Liver (tissue), 9 donors: ENCODE results near the gene PNMA1. TPM values are rescaled to one million over a fixed set of nuclear protein-coding genes. Genes with fewer than 3 reads are reported as not detected.

Experiments used
- DNase-seq: peaks from one replicate; pipeline ENCODE4 v3.0.0-alpha.2; 2017; ENCODE audit warnings: low spot score
- H3K27ac ChIP-seq, 2 donors: one replicate each; pipeline ENCODE4 v1.7.0; 2013; ENCODE audit warnings: inconsistent platforms in 2 of 2, low read length in 2 of 2, control low read depth in 1 of 2, low read depth in 1 of 2, mild to moderate bottlenecking in 1 of 2
- H3K27me3 ChIP-seq, 4 donors: one replicate each; pipeline versions ENCODE4 v1.6.1 to v1.7.0; 2013; ENCODE audit warnings: low read length in 3 of 4, inconsistent platforms in 1 of 4, mild to moderate bottlenecking in 1 of 4, moderate library complexity in 1 of 4; ENCODE audit not compliant: control insufficient read depth in 4 of 4, insufficient read depth in 4 of 4
- H3K36me3 ChIP-seq, 4 donors: one replicate each; pipeline versions ENCODE4 v1.6.1 to v1.7.0; 2013; ENCODE audit warnings: low read length in 3 of 4, mild to moderate bottlenecking in 3 of 4, low read depth in 1 of 4, moderate library complexity in 1 of 4; ENCODE audit not compliant: control insufficient read depth in 4 of 4, insufficient read depth in 3 of 4
- H3K4me1 ChIP-seq, 4 donors: one replicate each; pipeline versions ENCODE4 v1.6.1 to v1.7.0; 2013; ENCODE audit warnings: low read length in 3 of 4, mild to moderate bottlenecking in 3 of 4, moderate library complexity in 1 of 4; ENCODE audit not compliant: control insufficient read depth in 4 of 4, insufficient read depth in 4 of 4
- H3K4me3 ChIP-seq, 3 donors: one replicate each; pipeline versions ENCODE4 v1.6.1 to v1.7.0; 2013; ENCODE audit warnings: low read length in 3 of 3, control low read depth in 1 of 3, low read depth in 1 of 3, mild to moderate bottlenecking in 1 of 3
- H3K9ac ChIP-seq, 2 donors: one replicate each; pipeline ENCODE4 v1.7.0; 2013; ENCODE audit warnings: low read length in 2 of 2, mild to moderate bottlenecking in 2 of 2, moderate library complexity in 2 of 2, control low read depth in 1 of 2, low read depth in 1 of 2
- H3K9me3 ChIP-seq, 4 donors: one replicate each; pipeline versions ENCODE4 v1.6.1 to v1.7.0; 2013; ENCODE audit warnings: low read length in 3 of 4; ENCODE audit not compliant: control insufficient read depth in 4 of 4
- FOXA1 ChIP-seq: IDR thresholded peaks from 2 replicates; pipeline ENCODE4 v1.6.1; 2016; ENCODE audit warnings: antibody characterized with exemption
- FOXA2 ChIP-seq: IDR thresholded peaks from 2 replicates; pipeline ENCODE4 v1.6.1; 2016; ENCODE audit warnings: antibody characterized with exemption
- GABPA ChIP-seq, 2 donors: IDR thresholded peaks in 1 of 2; conservative IDR thresholded peaks in 1 of 2; 2 replicates each; pipeline ENCODE4 v1.6.1; 2016; ENCODE audit warnings: antibody characterized with exemption in 2 of 2, mild to moderate bottlenecking in 1 of 2, moderate library complexity in 1 of 2
- HNF4A ChIP-seq, 2 donors: conservative IDR thresholded peaks; 2 replicates each; pipeline ENCODE4 v1.6.1; 2016; ENCODE audit warnings: antibody characterized with exemption in 2 of 2, mild to moderate bottlenecking in 2 of 2
- HNF4G ChIP-seq: IDR thresholded peaks from 2 replicates; pipeline ENCODE4 v1.6.1; 2016; ENCODE audit warnings: antibody characterized with exemption
- JUND ChIP-seq, 2 donors: IDR thresholded peaks; 2 replicates each; pipeline ENCODE4 v1.6.1; 2016; ENCODE audit warnings: antibody characterized with exemption in 2 of 2
- NR2F2 ChIP-seq: IDR thresholded peaks from 2 replicates; pipeline ENCODE4 v1.6.1; 2016; ENCODE audit warnings: antibody characterized with exemption
- RAD21 ChIP-seq, 2 donors: IDR thresholded peaks; 2 replicates each; pipeline ENCODE4 v1.6.1; 2016; ENCODE audit warnings: antibody characterized with exemption in 2 of 2, mild to moderate bottlenecking in 2 of 2
- RXRA ChIP-seq, 2 donors: IDR thresholded peaks; 2 replicates each; pipeline ENCODE4 v1.6.1; 2017 to 2018; ENCODE audit warnings: antibody characterized with exemption in 2 of 2, mild to moderate bottlenecking in 1 of 2
- SP1 ChIP-seq: IDR thresholded peaks from 2 replicates; pipeline ENCODE4 v1.6.1; 2018; ENCODE audit warnings: antibody characterized with exemption, mild to moderate bottlenecking
- YY1 ChIP-seq: IDR thresholded peaks from 2 replicates; pipeline ENCODE4 v1.6.1; 2016; ENCODE audit warnings: antibody characterized with exemption, mild to moderate bottlenecking
- ZBTB33 ChIP-seq: IDR thresholded peaks from 2 replicates; pipeline ENCODE4 v1.6.1; 2016; ENCODE audit warnings: antibody characterized with exemption
- WGBS: extraction: QIAGEN DNeasy Blood & Tissue Kit; methylation state at CpG from one replicate; pipeline ENCODE4 v1.1.7; 2013; 5-methylcytosine and 5-hydroxymethylcytosine counted together
- polyA plus RNA-seq, 2 donors: library from polyadenylated mRNA; stranded (reverse) in 1 of 2; unstranded in 1 of 2; fragments of 200-250 nt in 1 of 2; fragments of >200 nt in 1 of 2; fragmentation: Nextera tagmentation in 1 of 2; extraction: Ambion mirVana in 1 of 2; gene quantifications; one replicate each; pipeline versions ENCODE4 v1.2.1 to v1.2.3, GENCODE V29; 2013 to 2015
- total RNA-seq, 2 donors: library from RNA; depleted of rRNA; stranded (reverse); fragments of >200 nt; gene quantifications; one replicate each; pipeline ENCODE4 v1.2.3, GENCODE V29; 2014
- TF ChIP-seq, protein P1 (sequence below): IDR thresholded peaks from 2 replicates; pipeline ENCODE4 v1.6.1; 2016; ENCODE audit warnings: antibody characterized with exemption
- donor health status: healthy.
- donor health status: healthy.
- donor health status: healthy.
- donor health status: healthy.
- donor health status: healthy.

Gene PNMA1
- total and polyA plus RNA-seq, 4 donors, result 2.3 to 10.4 (median 3.4) TPM

- no peaks in the 10 kb centered on the region for H3K9me3 ChIP-seq
- DNase-seq, result no peak
- 62% methylated on average over 11 of the region's 11 CpGs for WGBS
- no peak overlapping the region for H3K4me3 ChIP-seq
- TF ChIP-seq HNF4G (no peak), NR2F2 (no peak), YY1 (no peak), SP1 (no peak), JUND (IDR thresholded peaks at IDR 0.05) (no peak), FOXA1 (no peak)
- no peaks in the 10 kb centered on the region for H3K27me3 ChIP-seq
- H3K9ac ChIP-seq, result no peak overlapping the region
- no peaks in the 10 kb centered on the region for H3K36me3 ChIP-seq
- H3K27ac ChIP-seq, result no peak overlapping the region
- H3K4me1 ChIP-seq, result peaks cover 43 to 90% (median 78%) of the 10 kb centered on the region in 4 donors
Measured at GRCh38 chr14:73749706-73750530, 35.7 kb upstream of the PNMA1 start.

DNA sequence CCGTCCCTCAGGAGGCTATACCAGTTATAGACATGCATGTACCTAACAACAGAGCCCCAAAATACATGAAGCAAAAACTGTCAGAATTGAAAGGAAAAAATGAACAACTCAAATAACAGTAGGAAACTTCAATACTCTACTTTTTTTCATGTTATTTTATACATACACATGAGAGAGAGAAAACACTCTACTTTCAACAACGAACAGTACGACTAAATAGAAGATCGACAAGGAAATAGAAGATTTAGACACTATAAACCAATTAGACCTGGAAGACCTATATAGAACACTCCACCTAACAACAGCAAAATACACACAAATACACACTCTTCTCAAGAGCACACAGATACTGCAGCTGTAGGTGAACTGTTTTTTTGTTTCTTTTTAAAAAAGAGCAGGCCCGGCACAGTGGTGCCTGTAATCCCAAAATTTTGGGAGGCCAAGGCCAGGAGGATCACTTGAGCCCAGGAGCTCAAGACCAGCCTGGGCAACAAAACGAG is 34.7 kb upstream of the PNMA1 start:
- H3K27me3 ChIP-seq, result no peaks in the 10 kb centered on the region
- no peak overlapping the region for H3K9ac ChIP-seq
- 79% methylated on average over 6 of the region's 6 CpGs for WGBS
- peaks cover 38 to 90% (median 78%) of the 10 kb centered on the region in 4 donors for H3K4me1 ChIP-seq
- H3K36me3 ChIP-seq, result no peaks in the 10 kb centered on the region
- no peak overlapping the region for H3K4me3 ChIP-seq
- no peaks in the 10 kb centered on the region for H3K9me3 ChIP-seq
- H3K27ac ChIP-seq, result no peak overlapping the region
- TF ChIP-seq HNF4A (conservative IDR thresholded peaks at IDR 0.05) (no peak), RXRA (IDR thresholded peaks at IDR 0.05) (no peak)
- DNase-seq, result no peak

- Histone ChIP-seq H3K9ac (no peak overlapping the region), H3K4me3 (no peak overlapping the region), H3K9me3 (no peaks in the 10 kb centered on the region), H3K27ac (no peak overlapping the region), H3K36me3 (no peaks in the 10 kb centered on the region), H3K4me1 (peaks cover 30 to 90% (median 78%) of the 10 kb centered on the region in 4 donors), H3K27me3 (no peaks in the 10 kb centered on the region)
- TF ChIP-seq GABPA (IDR thresholded peaks at IDR 0.05 in 1 of 2, conservative IDR thresholded peaks at IDR 0.05 in 1 of 2) (no peak), ZBTB33 (no peak), YY1 (no peak), FOXA2 (no peak), RAD21 (IDR thresholded peaks at IDR 0.05) (no peak)
- TF ChIP-seq, protein P1, sequence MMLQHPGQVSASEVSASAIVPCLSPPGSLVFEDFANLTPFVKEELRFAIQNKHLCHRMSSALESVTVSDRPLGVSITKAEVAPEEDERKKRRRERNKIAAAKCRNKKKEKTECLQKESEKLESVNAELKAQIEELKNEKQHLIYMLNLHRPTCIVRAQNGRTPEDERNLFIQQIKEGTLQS, result no peak
- WGBS, result 67% methylated on average over 9 of the region's 9 CpGs
- no peak for DNase-seq
Measured at GRCh38 chr14:73747379-73748211, 33.4 kb upstream of the PNMA1 start.
